G401 (cell line): Measurements from ENCODE around the gene LSM4. TPM values are rescaled to one million over a fixed set of nuclear protein-coding genes. Genes with fewer than 3 reads are reported as not detected.

ENCODE experiments used
- DNase-seq: peaks from one replicate; pipeline ENCODE4 v3.0.0-alpha.2; 2015; ENCODE audit warnings: low spot score
- in situ Hi-C: cut with HindIII; loops from 2 replicates; pipeline ENCODE4 v1.10.0; 2016; ENCODE audit warnings: low sequenced_read_pairs, mixed read lengths
- total RNA-seq: library from RNA; depleted of rRNA; stranded (reverse); fragments of >200 nt; shearing (Covaris generic); gene quantifications from 2 replicates; pipeline ENCODE4 v1.2.3, GENCODE V29; 2014

LSM4 gene
- total RNA-seq, 1 experiment from 2014 or later: 539 TPM

DNA sequence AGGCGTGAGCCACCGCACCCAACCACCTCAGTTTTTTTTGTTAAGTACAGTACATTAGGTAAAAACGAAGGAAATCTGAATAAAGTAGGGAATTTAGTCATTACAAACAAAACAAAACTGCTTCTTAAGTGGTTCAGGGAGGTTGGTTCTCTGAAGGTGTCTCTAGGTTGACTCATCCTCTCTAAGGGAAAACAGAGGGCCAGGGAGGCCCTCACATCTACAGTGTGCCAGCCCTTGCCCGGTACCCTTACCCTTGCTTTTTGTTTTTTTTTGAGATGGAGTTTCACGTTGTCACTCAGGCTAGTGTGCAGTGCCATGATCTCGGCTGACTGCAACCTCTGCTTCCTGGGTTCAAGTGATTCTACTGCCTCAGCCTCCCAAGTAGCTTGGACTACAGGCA lies 24.3 kb downstream of the LSM4 start:
- no peak for DNase-seq

GRCh38 chr19:18297308-18297707 lies 25.6 kb downstream of the LSM4 start:
- in situ Hi-C loops: no loop called here
- no peak for DNase-seq

More for the DNA sequence above, 24.3 kb downstream of the LSM4 start:
- in situ Hi-C loops: no loop called here

DNA sequence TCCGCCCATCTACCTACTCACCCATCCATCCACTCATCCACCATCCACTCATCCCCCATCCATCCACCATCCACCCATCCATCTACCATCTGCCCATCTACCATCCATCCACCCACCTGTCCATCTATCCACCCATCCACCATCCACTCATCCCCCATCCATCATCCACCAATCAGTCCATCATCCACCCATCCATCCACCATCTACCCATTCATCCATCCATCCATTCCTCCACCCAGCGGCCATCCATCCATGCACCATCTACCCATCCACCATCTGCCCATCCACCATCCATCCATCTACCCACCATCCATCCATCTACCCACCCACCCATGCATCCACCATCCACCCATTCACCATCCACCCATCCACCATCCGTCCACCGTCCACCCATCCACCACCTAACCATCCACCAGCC lies 27.8 kb downstream of the LSM4 start:
- in situ Hi-C loops: no loop called here
- DNase-seq: no peak

DNA sequence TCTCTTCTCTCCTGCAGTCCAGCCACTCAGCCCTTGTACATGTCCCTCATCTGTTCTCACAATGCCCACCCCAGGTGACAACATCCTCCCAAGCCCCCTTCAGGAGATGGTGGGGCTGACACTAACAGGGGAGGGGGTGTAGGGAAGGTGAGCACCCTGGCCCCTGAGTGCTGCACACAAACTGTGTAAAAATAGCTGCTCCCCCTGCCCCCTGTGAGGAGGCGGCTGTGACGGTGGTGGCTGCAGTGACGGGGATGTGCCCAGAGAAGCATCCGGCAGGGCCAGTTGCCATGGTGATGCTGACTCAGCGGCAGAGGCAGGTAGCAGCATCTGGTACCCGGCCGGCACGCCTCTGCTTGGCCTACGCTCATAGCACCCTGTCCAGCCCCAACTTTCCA lies 28.4 kb downstream of the LSM4 start:
- DNase-seq: no peak
- in situ Hi-C loops: no loop called here

DNA sequence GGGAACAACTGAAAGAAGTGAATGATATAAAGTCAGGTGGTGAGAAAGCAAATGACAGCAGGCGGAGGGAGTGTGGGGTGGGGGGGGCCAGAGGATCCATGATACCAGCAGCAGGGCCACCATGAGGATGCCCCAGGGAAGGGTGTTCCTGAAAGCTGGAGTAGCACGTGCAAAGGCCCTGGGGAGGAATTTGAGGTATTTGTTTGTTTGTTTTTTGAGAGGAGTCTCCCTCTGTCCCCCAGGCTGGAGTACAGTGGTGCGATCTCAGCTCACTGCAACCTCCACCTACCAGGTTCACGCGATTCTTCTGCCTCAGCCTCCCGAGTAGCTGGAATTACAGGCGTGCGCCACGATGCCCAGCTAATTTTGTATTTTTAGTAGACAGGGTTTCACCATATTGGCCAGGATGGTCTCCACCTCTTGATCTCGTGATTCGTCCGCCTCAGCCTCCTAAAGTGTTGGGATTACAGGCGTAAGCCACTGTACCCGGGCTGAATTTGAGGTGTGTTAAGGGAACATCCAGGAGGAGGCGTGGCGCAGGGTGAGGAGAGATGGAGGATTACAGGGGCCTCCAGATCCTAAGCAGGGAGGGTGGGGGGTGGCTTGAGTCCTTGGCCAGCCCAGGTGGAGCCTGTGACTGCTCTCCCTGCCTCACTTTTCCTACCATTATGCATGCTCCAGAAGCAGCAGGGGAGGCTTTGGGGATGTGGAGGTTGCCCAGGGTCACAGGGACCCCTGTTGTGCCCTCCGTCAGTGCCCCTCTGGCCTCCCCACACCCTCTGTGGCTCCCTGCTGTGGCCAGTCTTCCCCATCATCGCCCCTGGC lies 29.0 kb downstream of the LSM4 start:
- in situ Hi-C loops: no loop called here
- no peak for DNase-seq

DNA sequence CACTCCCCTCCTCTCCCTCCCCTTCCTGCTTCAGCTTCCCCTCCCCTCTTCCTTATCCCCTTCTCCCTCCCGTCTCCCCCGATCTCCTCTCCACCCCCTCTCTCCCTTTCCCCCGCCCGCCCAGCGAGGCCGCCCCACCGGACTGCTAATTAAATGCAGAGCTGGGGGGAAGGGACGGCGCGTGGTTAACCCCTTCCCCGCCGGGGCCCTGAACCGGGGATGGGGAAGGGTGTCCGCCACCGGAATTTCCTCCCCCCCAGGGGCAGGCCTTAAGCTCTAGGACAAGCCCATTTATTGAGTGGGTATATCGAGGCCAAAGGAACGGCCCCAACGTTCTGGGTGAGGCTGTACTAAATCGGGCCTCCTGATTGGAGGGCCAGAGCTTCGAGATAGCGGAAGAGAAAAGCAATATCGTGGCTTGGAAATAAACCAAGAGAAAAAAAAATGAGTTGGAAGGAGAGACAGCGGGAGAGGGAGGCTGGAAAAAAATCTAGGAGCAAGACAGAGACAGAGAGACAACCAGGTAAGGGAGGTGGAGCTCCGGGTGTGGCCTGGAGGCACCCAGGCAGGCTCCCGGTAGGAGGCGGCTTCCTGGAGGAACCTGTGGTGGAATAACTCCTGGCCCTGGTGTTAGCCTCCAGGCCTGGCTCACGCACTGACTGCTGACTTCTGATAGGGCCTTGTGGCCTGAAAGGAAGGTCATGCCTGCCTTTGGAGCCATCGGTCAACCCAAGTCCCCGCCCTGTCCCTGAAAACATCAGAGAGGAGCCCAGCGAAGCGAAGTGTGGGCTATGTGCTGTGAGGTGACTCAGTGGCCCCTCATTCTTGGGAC lies 29.9 kb downstream of the LSM4 start:
- peak; percentile 75 for DNase-seq
- in situ Hi-C loops: no loop called here

DNA sequence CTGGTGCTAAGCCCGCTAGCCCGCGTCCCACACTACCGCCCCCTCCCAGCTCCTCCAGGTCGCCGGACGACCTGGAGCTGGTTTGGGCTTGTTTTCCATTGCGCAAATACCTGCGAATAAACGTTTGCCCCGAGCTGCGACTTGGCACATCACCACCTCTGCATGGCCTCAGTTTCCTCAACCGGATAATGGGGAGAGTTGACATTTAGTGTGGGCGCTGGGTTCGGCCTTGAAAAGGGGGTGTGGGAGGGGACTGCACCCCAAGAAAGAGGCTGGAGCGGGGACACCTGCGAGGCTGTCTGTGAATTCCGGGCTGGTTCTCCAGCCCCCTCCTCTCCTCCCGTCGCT lies 30.4 kb downstream of the LSM4 start:
- in situ Hi-C loops: no loop called here
- no peak for DNase-seq

DNA sequence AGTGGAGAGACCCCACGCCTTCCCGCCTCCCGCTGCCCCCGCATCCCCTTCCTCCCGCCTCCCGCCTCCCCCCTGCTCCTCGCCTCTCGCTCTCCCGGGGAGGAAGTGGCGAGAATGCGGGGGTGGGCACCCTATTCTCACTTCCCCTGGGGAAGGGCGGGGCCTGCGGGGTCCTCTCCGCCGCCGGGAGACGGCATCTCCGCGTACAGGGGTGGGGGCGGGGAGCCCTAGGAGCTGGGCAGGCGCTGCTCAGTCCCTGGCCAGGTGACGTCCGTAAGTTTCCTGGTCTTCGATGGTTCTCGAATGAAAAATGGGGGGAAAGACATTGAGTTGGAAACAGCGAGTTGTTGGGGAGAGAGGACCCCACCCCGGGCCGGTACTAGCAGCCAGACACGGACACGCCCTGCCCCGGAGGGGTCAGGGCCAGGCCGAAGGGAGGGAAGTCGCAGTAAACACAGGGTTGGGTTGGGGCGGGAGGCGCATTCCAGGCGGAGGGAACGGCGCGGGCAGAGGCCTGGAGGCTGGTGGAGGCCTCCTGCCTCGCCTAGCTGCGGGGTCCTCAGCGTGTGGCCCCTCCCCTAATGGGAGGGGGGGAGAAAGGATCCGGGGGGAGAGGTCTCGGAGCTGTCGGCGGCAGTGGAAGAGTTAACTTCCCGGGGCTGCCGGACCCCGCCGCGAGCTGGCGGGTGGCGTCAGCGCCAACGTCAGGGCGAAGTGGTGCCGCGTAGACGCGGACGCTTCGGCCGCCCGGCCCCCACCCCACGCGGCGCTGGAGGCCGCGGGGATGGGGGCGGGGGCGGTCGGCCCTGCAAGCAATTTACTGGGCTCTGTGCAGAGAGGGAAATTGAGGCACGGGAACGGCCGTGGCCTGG lies 31.1 kb downstream of the LSM4 start:
- in situ Hi-C loops: no loop called here
- DNase-seq: peak; percentile 76

DNA sequence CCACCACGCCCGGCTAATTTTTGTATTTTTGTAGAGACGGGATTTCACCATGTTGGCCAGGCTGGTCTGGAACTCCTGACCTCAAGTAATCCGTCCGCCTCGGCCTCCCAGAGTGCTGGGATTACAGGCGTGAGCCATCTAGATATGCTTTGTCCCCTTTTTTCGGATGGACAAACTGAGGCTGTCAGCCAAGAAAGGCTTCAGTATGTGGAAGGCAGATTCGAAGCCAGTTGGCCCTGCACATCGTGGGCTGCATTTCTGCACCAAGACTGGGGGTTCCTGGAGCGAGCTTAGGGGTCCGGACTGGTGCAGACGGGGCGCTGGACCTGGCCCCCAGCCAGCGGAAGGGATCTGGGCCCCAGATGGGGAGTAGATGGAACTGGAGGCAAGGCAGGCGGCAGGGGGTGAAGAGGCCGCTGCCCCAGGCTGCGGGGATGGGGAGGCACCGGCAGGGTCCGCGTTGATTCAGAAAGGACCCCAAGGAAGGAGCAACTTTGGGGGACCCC lies 31.8 kb downstream of the LSM4 start:
- in situ Hi-C loops: no loop called here
- DNase-seq: no peak

- DNase-seq: no peak
- in situ Hi-C loops: no loop called here
These were observed 32.4 kb downstream of the LSM4 start for GRCh38 chr19:18290302-18291018.

GRCh38 chr19:18289471-18290301 lies 33.2 kb downstream of the LSM4 start:
- in situ Hi-C loops: no loop called here

DNA sequence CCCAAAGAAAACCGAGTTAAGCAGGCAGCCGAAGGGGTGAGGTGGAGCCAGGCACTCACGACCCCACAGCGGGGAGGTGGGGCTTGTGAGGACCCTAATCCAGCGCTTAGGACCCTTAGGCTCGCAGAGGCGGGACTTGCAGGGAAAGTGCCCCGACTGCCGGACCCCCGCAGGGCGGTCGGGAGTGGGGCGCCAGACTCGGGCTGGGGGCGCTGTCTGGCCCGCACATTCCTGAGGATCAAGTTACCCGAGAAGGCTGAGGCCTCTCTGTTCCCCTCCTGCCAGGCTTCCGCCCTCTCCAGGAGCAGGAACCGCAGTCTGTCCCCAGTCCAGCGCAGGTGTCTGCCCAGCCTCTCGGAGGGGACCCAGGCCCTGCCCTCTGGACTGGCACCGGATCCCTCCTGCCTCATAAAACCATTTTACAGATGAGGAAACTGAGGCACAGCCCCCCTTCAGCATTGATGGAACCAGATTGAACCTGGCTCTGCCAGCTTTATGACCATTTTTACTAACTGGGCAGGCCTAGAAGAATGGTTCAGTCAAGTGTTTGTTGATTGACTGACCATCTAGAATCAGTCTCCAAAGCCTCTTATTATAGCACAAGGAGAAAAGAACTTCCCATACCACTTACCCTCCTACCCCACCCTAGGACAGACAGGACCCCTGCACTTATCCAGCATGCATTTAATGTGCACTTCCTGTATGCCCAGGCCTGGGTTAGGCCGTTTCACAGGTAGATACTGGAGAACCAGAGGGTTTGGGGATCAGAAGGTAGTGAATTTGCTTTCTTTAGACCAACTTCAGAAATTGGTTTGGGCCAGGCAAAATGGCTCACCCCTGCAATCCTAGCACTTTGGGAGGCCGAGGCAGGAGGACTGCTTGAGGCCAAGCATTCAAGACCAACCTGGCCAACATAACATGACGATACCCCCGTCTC lies 34.8 kb downstream of the LSM4 start:
- in situ Hi-C loops: no loop called here
- no peak for DNase-seq

More at GRCh38 chr19:18289471-18290301, 33.2 kb downstream of the LSM4 start:
- no peak for DNase-seq

DNA sequence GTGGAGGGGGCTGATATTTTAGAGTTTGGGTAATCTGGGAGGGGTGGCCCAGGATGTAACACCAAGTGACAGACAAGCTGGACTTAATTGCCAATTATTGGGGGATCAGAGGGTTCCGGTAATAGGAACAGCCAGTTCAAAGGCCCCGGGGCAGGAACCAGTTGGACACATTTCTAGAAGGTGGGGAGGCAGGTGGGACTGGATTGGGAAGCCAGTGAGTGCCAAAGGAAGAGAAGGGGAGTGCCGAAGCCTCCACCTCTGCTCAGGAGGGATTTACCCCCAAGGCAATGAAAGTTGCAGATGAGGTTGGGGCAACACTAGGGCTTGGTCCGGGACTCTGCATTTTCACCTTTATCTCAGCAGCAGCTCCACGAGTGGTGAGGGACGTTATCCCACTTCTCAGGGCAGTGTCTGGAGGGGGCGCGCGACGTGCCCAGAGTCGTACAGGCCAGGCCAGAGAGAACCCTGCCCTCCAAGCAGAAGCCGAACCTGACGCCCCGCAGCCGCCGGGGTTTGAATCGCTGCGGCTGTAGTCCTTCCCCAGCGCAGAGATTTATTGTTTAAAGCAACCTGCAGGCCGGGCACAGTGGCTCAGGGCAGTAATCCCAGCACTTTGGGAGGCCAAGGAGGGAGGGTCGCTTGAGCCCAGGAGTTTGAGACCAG lies 35.8 kb downstream of the LSM4 start:
- DNase-seq: no peak
- in situ Hi-C loops: no loop called here

DNA sequence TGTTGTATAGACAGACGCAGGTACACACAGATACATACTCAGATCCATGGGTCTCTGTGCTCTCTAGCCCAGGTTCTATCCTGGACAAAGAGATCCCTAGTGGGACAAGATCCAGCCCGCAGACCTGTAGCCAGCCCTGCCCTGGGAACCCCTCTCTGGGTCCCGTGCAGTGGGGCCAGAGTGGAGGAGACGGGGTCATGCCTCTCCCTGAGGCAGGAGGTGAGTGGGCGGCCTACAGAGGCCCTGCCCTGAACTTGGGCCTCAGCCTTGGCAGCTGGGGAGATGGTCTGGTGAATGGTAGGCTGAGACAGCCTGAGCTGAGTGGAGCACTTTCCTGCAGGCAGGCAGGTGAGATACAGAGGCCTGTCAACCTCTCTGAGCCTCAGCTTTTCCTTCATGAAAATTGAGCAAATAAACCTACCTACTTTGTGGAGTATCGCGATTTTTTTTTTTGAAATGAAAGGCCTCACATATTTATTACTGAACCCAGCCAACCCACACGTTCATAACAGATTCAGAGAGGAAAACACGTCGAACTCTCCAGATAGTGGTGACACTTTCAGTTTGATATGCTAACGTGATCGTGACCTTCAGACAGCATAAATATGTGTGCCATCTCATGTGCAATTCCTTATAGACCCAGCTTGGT lies 38.0 kb downstream of the LSM4 start:
- DNase-seq: no peak
- in situ Hi-C loops: no loop called here

DNA sequence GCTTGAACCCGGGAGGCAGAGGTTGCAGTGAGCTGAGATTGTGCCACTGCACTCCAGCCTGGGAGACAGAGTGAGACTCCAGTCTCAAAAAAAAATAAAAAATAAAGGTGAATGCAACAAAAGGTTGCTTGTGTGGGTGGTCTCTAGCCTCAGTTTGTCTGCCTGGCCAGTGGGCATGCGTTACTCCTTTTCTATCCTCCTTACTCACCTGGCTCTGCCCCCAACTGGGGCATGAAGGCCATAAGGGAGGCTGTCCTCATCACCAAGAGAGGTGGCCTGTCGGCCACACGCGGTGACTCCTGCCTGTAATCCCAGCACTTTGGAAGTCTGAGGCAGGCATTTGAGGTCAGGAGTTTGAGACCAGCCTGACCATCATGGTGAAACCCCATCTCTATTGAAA lies 39.5 kb downstream of the LSM4 start:
- in situ Hi-C loops: no loop called here
- no peak for DNase-seq

- in situ Hi-C loops: no loop called here
- DNase-seq: no peak
These were observed 40.1 kb downstream of the LSM4 start for GRCh38 chr19:18282788-18283141.
